H1 (cell line): ENCODE results near the gene GABRG3. TPM values are rescaled to one million over a fixed set of nuclear protein-coding genes. Genes with fewer than 3 reads are reported as not detected.

ENCODE experiments used
- FOSL1 ChIP-seq: IDR thresholded peaks from 2 replicates; pipeline ENCODE4 v1.6.1; 2011; ENCODE audit warnings: mild to moderate bottlenecking, low read depth, low read length, moderate library complexity; ENCODE audit not compliant: insufficient read depth
- GTF2F1 ChIP-seq: IDR thresholded peaks from 2 replicates; pipeline ENCODE4 v1.6.1; 2012; ENCODE audit warnings: low read depth, low read length, improper control_type of control experiment, borderline replicate concordance
- POLR2A ChIP-seq, 2 experiments: IDR thresholded peaks; 1 replicate in 1 of 2; 2 replicates in 1 of 2; pipeline ENCODE4 v1.6.1; 2011; ENCODE audit warnings: low read depth in 2 of 2, low read length in 2 of 2, mild to moderate bottlenecking in 2 of 2; ENCODE audit errors: control extremely low read depth in 1 of 2
- SAP30 ChIP-seq: fragments of 300-600 bp; sonication (generic); IDR thresholded peaks from 2 replicates; pipeline ENCODE4 v1.7.1; 2012; ENCODE audit warnings: low read length, moderate library complexity, mild to moderate bottlenecking, inconsistent platforms; ENCODE audit not compliant: insufficient read depth, insufficient replicate concordance
- SIN3A ChIP-seq, 2 experiments: IDR thresholded peaks in 1 of 2; conservative IDR thresholded peaks in 1 of 2; 2 replicates each; pipeline ENCODE4 v1.6.1; 2011 to 2012; ENCODE audit warnings: low read length in 2 of 2, improper control_type of control experiment in 1 of 2, low read depth in 1 of 2, mild to moderate bottlenecking in 1 of 2
- SP4 ChIP-seq: IDR thresholded peaks from 2 replicates; pipeline ENCODE4 v1.6.1; 2012; ENCODE audit warnings: low read length, inconsistent platforms
- SRF ChIP-seq: IDR thresholded peaks from 2 replicates; pipeline ENCODE4 v1.6.1; 2011; ENCODE audit warnings: mild to moderate bottlenecking, low read depth, low read length, moderate library complexity
- polyA plus RNA-seq, 7 experiments: library from polyadenylated mRNA; depleted of rRNA in 3 of 7; stranded (reverse) in 5 of 7; unstranded in 2 of 7; fragments of >200 nt in 5 of 7; fragments of 200-250 nt in 2 of 7; gene quantifications; 1 replicate in 5 of 7; 2 replicates in 1 of 7; 4 replicates in 1 of 7; pipeline versions ENCODE4 v1.2.1 to v1.2.3, GENCODE V29; 2011 to 2013; ENCODE audit warnings: missing spikeins in 2 of 7, mixed read lengths in 2 of 7
- total RNA-seq: library from RNA; stranded (reverse); fragmentation: NEBNext Ultra II Directional; extraction: Animal tissue kit (Norgen Biotek cat#: 25700); gene quantifications from 2 replicates; pipeline ENCODE4 v1.2.1, GENCODE V29; 2021
- TF ChIP-seq, protein P1 (sequence below): IDR thresholded peaks from 2 replicates; pipeline ENCODE4 v1.6.1; 2012; ENCODE audit warnings: inconsistent platforms

GABRG3 gene
- total and polyA plus RNA-seq, 2 of the 8 experiments (the other 6 are each of a cell fraction or from before 2014, with no cell fraction given), result 0.17 to 0.80 TPM

- no peak for TF ChIP-seq GTF2F1
- no peak for TF ChIP-seq SIN3A (conservative IDR thresholded peaks at IDR 0.05 in 1 of 2, IDR thresholded peaks at IDR 0.05 in 1 of 2; ENCODE audit: low read depth in 1 of 2, low read length in 2 of 2)
- no peak for TF ChIP-seq SAP30
- no peak for TF ChIP-seq FOSL1
- no peak for TF ChIP-seq SP4
- TF ChIP-seq, protein P1, sequence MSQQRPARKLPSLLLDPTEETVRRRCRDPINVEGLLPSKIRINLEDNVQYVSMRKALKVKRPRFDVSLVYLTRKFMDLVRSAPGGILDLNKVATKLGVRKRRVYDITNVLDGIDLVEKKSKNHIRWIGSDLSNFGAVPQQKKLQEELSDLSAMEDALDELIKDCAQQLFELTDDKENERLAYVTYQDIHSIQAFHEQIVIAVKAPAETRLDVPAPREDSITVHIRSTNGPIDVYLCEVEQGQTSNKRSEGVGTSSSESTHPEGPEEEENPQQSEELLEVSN, result no peak
- no peak for TF ChIP-seq SRF
- TF ChIP-seq POLR2A (IDR thresholded peaks at IDR 0.05; ENCODE audit: control extremely low read depth in 1 of 2, low read depth in 2 of 2, low read length in 2 of 2), result no peak
Observed at GRCh38 chr15:27583651-27584050, 612.7 kb downstream of the GABRG3 start (continued).
